GM12878 (cell line): ENCODE data around the gene CAST.
A peak's percentile ranks its signal among the peaks of the same experiment; 100 is the strongest.

Experiments used
- CHD4 ChIP-seq: fragments of 200-600 bp; sonication (generic); IDR thresholded peaks from 2 replicates; pipeline ENCODE4 v1.6.1; 2016; ENCODE audit warnings: mild to moderate bottlenecking
- CTCF ChIP-seq, 3 experiments: IDR thresholded peaks in 2 of 3; conservative IDR thresholded peaks in 1 of 3; 2 replicates each; pipeline ENCODE4 v1.5.1; 2011; ENCODE audit warnings: low read depth in 3 of 3, low read length in 3 of 3, mild to moderate bottlenecking in 3 of 3, control low read depth in 2 of 3, moderate library complexity in 2 of 3, inconsistent platforms in 1 of 3, mixed read lengths in 1 of 3; ENCODE audit not compliant: control insufficient read depth in 2 of 3, insufficient read depth in 1 of 3; ENCODE audit errors: extremely low read depth in 1 of 3
- EZH2 ChIP-seq: IDR thresholded peaks from 2 replicates; pipeline ENCODE4 v1.6.1; 2012; ENCODE audit warnings: low read depth, mild to moderate bottlenecking, control low read depth, inconsistent platforms, low read length, borderline replicate concordance; ENCODE audit not compliant: control insufficient read depth
- MYC ChIP-seq: IDR thresholded peaks from 2 replicates; pipeline ENCODE4 v1.6.1; 2011; ENCODE audit warnings: mild to moderate bottlenecking, low read length, moderate library complexity, inconsistent platforms; ENCODE audit not compliant: insufficient read depth, insufficient replicate concordance, insufficient read length, severe bottlenecking
- POLR2AphosphoS5 ChIP-seq: IDR thresholded peaks from 2 replicates; pipeline ENCODE4 v1.6.1; 2011; ENCODE audit warnings: mild to moderate bottlenecking, low read length, inconsistent platforms
- RAD51 ChIP-seq: fragments of 450-650 bp; IDR thresholded peaks from 2 replicates; pipeline ENCODE4 v1.6.1; 2016; ENCODE audit warnings: moderate library complexity, mild to moderate bottlenecking, inconsistent platforms
- SRF ChIP-seq, 2 experiments: IDR thresholded peaks; 2 replicates each; pipeline ENCODE4 v1.6.1; 2011; ENCODE audit warnings: low read depth in 2 of 2, low read length in 2 of 2, mild to moderate bottlenecking in 1 of 2, moderate library complexity in 1 of 2
- TAF1 ChIP-seq: IDR thresholded peaks from 2 replicates; pipeline ENCODE4 v1.6.1; 2011; ENCODE audit warnings: mild to moderate bottlenecking, low read depth, low read length, borderline replicate concordance
- USF1 ChIP-seq: IDR thresholded peaks from 2 replicates; pipeline ENCODE4 v1.6.1; 2011; ENCODE audit warnings: borderline replicate concordance, low read depth, mild to moderate bottlenecking, moderate library complexity, mixed read lengths, low read length; ENCODE audit not compliant: insufficient read depth; ENCODE audit errors: extremely low read length

GRCh38 chr5:96729156-96729555 lies 67.0 kb downstream of the CAST start:
- no peak for TF ChIP-seq POLR2AphosphoS5
- peak in 1 of 3 experiments; percentile 36; a peak in 1 of 6 replicates for TF ChIP-seq CTCF (IDR thresholded peaks at IDR 0.05 in 2 of 3, conservative IDR thresholded peaks at IDR 0.05 in 1 of 3; ENCODE audit: control insufficient read depth in 2 of 3, extremely low read depth in 1 of 3, insufficient read depth in 1 of 3, low read depth in 3 of 3, low read length in 3 of 3)
- TF ChIP-seq EZH2: no peak
- TF ChIP-seq USF1: no peak
- TF ChIP-seq MYC: no peak
- TF ChIP-seq SRF (IDR thresholded peaks at IDR 0.05; ENCODE audit: low read depth in 2 of 2, low read length in 2 of 2): no peak
- TF ChIP-seq CHD4: no peak
- no peak for TF ChIP-seq TAF1
- TF ChIP-seq RAD51: no peak
